GM12875 (cell line): Measurements from ENCODE around the gene MS4A18.

ENCODE experiments used
- H3K4me3 ChIP-seq: one replicate; pipeline ENCODE4 v1.5.1; 2011; ENCODE audit warnings: low read depth, low read length, control low read depth
- CTCF ChIP-seq: IDR thresholded peaks from 2 replicates; pipeline ENCODE4 v1.5.1; 2011; ENCODE audit warnings: low read depth, mild to moderate bottlenecking, control low read depth, inconsistent platforms, low read length, moderate library complexity, borderline replicate concordance; ENCODE audit not compliant: insufficient read depth

The MS4A18 gene

GRCh38 chr11:60781286-60781980, 56.9 kb downstream of the MS4A18 start:
- TF ChIP-seq CTCF = no peak
- no peak overlapping the region for H3K4me3 ChIP-seq

- no peak for TF ChIP-seq CTCF
- H3K4me3 ChIP-seq = no peak overlapping the region
Measured at GRCh38 chr11:60781981-60782316, 57.4 kb downstream of the MS4A18 start.

- TF ChIP-seq CTCF = no peak
- no peak overlapping the region for H3K4me3 ChIP-seq
Measured at GRCh38 chr11:60782393-60783140, 58.0 kb downstream of the MS4A18 start.

GRCh38 chr11:60783141-60783484, 58.6 kb downstream of the MS4A18 start:
- TF ChIP-seq CTCF = no peak
- H3K4me3 ChIP-seq = no peak overlapping the region

- TF ChIP-seq CTCF = no peak
- H3K4me3 ChIP-seq = no peak overlapping the region
Measured at GRCh38 chr11:60783911-60784310, 59.4 kb downstream of the MS4A18 start.

- no peak within 1 kb of the TSS for H3K4me3 ChIP-seq
- TF ChIP-seq CTCF = no peak
Measured at GRCh38 chr11:60785136-60785535, 60.6 kb downstream of the MS4A18 start, which contains the start of gene MS4A10. MS4A10 (plus strand) TSS chr11:60785333; CDS start chr11:60790336, 5,003 bp downstream.
